HFFc6 (cell line): Measurements from ENCODE around the gene ZRANB3. TPM values are rescaled to one million over a fixed set of nuclear protein-coding genes. Genes with fewer than 3 reads are reported as not detected.

Source experiments
- DNase-seq: peaks from one replicate; pipeline ENCODE4 v3.0.0-alpha.2; 2018
- H3K27ac Mint-ChIP-seq: 2 replicates; pipeline ENCODE4 v1.8.0; 2020; ENCODE audit warnings: mild to moderate bottlenecking, mixed read lengths
- H3K27me3 Mint-ChIP-seq: 2 replicates; pipeline ENCODE4 v1.8.0; 2021; ENCODE audit warnings: mild to moderate bottlenecking, moderate library complexity, mixed read lengths; ENCODE audit not compliant: insufficient read depth
- H3K36me3 Mint-ChIP-seq: 2 replicates; pipeline ENCODE4 v1.8.0; 2021; ENCODE audit warnings: low read depth, mixed read lengths
- H3K4me1 Mint-ChIP-seq: 2 replicates; pipeline ENCODE4 v1.8.0; 2020; ENCODE audit warnings: low read depth, mixed read lengths
- H3K4me3 Mint-ChIP-seq: 2 replicates; pipeline ENCODE4 v1.8.0; 2020; ENCODE audit warnings: mild to moderate bottlenecking, moderate library complexity, mixed read lengths
- H3K9me3 Mint-ChIP-seq: 2 replicates; pipeline ENCODE4 v1.8.0; 2020; ENCODE audit warnings: mild to moderate bottlenecking, mixed read lengths
- total RNA-seq, 6 experiments: library from RNA; stranded (reverse); fragmentation: NEBNext Ultra II Directional; extraction: Animal tissue kit (Norgen Biotek cat#: 25700); gene quantifications; 2 replicates in 1 of 6; 3 replicates in 5 of 6; pipeline ENCODE4 v1.2.3, GENCODE V29; 2021
- TF ChIP-seq, protein P1 (sequence below): fragments of 200-600 bp; sonication (generic); IDR thresholded peaks from 2 replicates; pipeline ENCODE4 v1.5.0; 2021; ENCODE audit warnings: antibody characterized with exemption, mild to moderate bottlenecking

ZRANB3 gene
- total RNA-seq, 6 experiments from 2014 or later = 8.1 to 10.2 (median 8.8) TPM

DNA sequence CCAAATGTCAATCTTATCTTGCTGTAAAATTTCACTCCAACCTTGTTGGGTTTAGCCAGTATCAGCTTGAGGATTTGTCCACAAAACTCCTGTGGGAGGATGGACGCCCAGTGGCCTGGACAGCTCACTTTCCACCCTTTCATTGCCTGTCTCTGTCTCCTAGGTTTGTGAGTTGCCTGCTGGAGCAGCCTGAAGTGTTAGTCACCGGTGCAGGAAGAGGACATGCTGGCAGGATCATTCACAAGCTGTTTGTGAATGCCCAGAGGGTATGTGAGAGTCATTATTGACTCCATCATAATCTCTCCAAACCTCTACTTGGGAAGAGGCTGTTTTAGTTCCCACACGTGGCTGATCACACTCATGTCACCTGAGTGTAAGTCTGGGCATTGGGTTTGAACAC, 366.6 kb downstream of the ZRANB3 start:
- Mint-ChIP-seq H3K9me3 (no peaks in the 10 kb centered on the region), H3K27ac (peak overlapping the region; percentile 90), H3K4me3 (peak overlapping the region; percentile 22; the same call in 1 of the 2 replicates), H3K4me1 (peaks cover 23% of the 10 kb centered on the region), H3K36me3 (peaks cover 36% of the 10 kb centered on the region), H3K27me3 (no peaks in the 10 kb centered on the region; the same call in 1 of the 2 replicates)
- TF ChIP-seq, protein P1, sequence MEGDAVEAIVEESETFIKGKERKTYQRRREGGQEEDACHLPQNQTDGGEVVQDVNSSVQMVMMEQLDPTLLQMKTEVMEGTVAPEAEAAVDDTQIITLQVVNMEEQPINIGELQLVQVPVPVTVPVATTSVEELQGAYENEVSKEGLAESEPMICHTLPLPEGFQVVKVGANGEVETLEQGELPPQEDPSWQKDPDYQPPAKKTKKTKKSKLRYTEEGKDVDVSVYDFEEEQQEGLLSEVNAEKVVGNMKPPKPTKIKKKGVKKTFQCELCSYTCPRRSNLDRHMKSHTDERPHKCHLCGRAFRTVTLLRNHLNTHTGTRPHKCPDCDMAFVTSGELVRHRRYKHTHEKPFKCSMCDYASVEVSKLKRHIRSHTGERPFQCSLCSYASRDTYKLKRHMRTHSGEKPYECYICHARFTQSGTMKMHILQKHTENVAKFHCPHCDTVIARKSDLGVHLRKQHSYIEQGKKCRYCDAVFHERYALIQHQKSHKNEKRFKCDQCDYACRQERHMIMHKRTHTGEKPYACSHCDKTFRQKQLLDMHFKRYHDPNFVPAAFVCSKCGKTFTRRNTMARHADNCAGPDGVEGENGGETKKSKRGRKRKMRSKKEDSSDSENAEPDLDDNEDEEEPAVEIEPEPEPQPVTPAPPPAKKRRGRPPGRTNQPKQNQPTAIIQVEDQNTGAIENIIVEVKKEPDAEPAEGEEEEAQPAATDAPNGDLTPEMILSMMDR = no peak; the same call in 1 of the 2 replicates
- peak; percentile 96 for DNase-seq

DNA sequence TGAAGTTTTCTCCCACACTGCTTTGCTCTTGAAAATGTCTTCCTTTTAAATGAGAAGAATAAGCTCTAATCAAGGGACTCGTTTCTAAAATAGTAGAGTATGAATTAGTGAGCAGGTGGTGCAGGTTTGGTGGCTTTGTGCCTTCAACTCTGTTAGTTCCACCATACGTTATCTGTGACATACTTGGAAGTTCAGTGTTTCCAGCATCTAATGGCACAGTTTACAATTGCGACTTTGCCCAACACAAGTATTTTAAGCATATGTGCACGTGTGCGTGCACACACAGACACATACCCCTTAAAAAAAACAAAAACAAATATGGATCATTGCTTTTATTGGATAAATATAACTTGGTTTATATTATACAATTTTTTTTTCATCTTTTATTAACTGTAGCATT, 367.1 kb downstream of the ZRANB3 start:
- H3K36me3 Mint-ChIP-seq = peaks cover 35% of the 10 kb centered on the region
- H3K4me3 Mint-ChIP-seq = no peak overlapping the region
- H3K27ac Mint-ChIP-seq = no peak overlapping the region
- peaks cover 23% of the 10 kb centered on the region for H3K4me1 Mint-ChIP-seq
- no peaks in the 10 kb centered on the region; the same call in 1 of the 2 replicates for H3K27me3 Mint-ChIP-seq
- TF ChIP-seq, protein P1 = no peak
- no peak for DNase-seq
- H3K9me3 Mint-ChIP-seq = no peaks in the 10 kb centered on the region

DNA sequence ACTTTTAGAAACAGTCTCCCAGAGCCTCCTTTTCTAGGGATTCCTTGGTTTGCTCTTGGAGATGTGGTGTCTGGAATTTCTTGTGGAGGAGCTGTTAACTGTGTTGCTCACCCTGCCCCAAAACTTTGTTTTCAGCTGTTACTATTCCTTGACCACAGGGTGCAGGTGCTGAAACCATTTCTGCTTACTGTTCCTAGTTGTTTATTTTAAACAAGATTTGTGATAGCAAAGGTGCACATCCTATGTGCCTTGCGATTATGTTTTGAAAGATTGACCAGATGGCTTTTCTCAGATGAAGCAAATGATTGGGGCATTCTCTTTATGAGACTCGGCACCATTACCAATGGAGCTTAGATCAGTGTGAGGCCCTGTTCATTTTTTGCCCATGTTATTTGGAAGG, 367.7 kb downstream of the ZRANB3 start:
- no peaks in the 10 kb centered on the region for H3K27me3 Mint-ChIP-seq
- H3K27ac Mint-ChIP-seq = peak overlapping the region; percentile 35; the same call in 1 of the 2 replicates
- no peak for DNase-seq
- TF ChIP-seq, protein P1 = no peak
- H3K9me3 Mint-ChIP-seq = no peaks in the 10 kb centered on the region
- H3K4me1 Mint-ChIP-seq = peaks cover 23% of the 10 kb centered on the region
- no peak overlapping the region for H3K4me3 Mint-ChIP-seq
- H3K36me3 Mint-ChIP-seq = peaks cover 34% of the 10 kb centered on the region

DNA sequence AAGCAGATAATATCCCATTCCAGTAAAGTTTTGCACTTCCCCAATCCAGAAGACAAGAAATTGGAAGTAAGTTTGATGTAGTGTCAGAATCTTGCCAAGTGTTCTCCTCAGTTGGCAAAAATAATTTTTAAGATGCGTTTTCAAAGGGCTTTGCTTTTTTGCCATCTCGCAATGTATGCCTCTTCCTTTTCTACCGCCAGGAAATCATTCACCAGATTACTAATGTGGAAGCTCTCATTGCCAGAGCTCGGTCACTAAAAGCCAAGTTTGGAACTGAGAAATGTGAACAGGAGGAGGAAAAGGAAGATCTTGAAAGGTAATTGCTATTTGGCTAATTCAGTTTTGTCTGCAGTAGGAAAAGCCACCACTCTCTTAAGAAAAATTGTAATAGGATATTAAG, 368.2 kb downstream of the ZRANB3 start:
- H3K9me3 Mint-ChIP-seq = no peaks in the 10 kb centered on the region
- DNase-seq = no peak
- peaks cover 23% of the 10 kb centered on the region for H3K4me1 Mint-ChIP-seq
- TF ChIP-seq, protein P1 = no peak
- no peak overlapping the region for H3K4me3 Mint-ChIP-seq
- H3K27ac Mint-ChIP-seq = no peak overlapping the region
- peaks cover 34% of the 10 kb centered on the region for H3K36me3 Mint-ChIP-seq
- no peaks in the 10 kb centered on the region for H3K27me3 Mint-ChIP-seq

DNA sequence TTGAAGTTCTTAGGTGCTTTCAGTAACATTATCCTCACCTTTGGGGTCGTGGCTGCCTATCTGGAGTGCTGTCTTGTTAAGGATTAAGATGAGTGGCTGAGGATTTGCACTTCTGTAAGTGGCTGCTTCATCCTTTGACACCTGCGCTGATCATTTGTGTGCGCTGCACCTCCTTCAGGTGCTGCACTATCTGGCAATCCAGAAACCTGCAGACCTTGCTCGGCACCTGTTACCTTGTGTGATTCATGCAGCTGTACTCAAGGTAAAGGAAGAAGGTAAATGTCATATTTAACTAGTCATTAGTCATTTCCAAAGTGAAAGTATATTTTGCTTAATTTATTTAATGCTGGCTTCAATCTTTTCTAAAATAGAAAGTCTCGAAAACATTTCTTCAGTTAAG, 368.6 kb downstream of the ZRANB3 start:
- H3K27me3 Mint-ChIP-seq = no peaks in the 10 kb centered on the region
- H3K9me3 Mint-ChIP-seq = no peaks in the 10 kb centered on the region
- DNase-seq = no peak
- no peak overlapping the region for H3K27ac Mint-ChIP-seq
- H3K4me1 Mint-ChIP-seq = peaks cover 23% of the 10 kb centered on the region
- no peak overlapping the region for H3K4me3 Mint-ChIP-seq
- TF ChIP-seq, protein P1 = no peak
- peaks cover 33% of the 10 kb centered on the region for H3K36me3 Mint-ChIP-seq

DNA sequence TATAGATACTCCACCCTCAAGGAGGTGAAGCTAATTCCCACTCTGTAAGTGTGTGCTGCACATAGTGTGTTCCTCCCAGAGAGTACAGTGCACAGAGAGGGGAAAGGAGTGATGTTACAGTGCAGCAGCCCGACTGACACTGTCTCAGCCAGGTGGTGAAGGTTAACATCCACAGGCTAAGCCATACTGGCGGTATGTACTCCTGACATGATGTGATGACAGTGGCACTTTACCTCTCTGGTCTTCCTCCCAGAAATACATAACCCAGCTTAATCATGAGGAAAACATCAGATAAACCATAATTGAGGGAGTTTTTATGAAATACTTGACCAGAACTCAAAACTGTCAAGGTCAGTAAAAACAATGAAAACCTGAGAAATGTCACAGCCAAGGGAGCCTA, 371.8 kb downstream of the ZRANB3 start:
- DNase-seq = no peak
- TF ChIP-seq, protein P1 = no peak
- Mint-ChIP-seq H3K27ac (no peak overlapping the region), H3K4me1 (peaks cover 14% of the 10 kb centered on the region), H3K9me3 (no peaks in the 10 kb centered on the region), H3K27me3 (no peaks in the 10 kb centered on the region), H3K4me3 (no peak overlapping the region), H3K36me3 (peaks cover 52% of the 10 kb centered on the region)
